ENCODE data around the gene MCTP1.

MCTP1 gene

GRCh38 chr5:94796586-94796985 lies 488.3 kb downstream of the MCTP1 start:
- H3K36me3 ChIP-seq (ENCODE audit: control insufficient read depth in 1 of 2, insufficient read depth in 2 of 2, low read depth in 1 of 2, low read length in 2 of 2): peaks cover 0 to 7% of the 10 kb centered on the region in 2 experiments
- H3K9ac ChIP-seq (ENCODE audit: low read length): no peak overlapping the region
- no peak overlapping the region for H2BK15ac ChIP-seq (ENCODE audit: low read depth, poor library complexity, severe bottlenecking)
- no peak overlapping the region for H2AK5ac ChIP-seq (ENCODE audit: low read length, severe bottlenecking)
- no peak overlapping the region for H2BK5ac ChIP-seq (ENCODE audit: low read depth, low read length, poor library complexity, severe bottlenecking)
- no peak overlapping the region for H3K23ac ChIP-seq (ENCODE audit: low read length in 2 of 2)
- no peak overlapping the region for H3K4me2 ChIP-seq (ENCODE audit: low read length, poor library complexity, severe bottlenecking)
- H2AFZ ChIP-seq (ENCODE audit: low read depth, low read length): no peak overlapping the region
- no peak overlapping the region for H3K27ac ChIP-seq (ENCODE audit: low read length, poor library complexity, severe bottlenecking)
- no peak overlapping the region for H3K4ac ChIP-seq (ENCODE audit: low read depth in 1 of 2, low read length in 2 of 2)
- 76% methylated on average over 3 of the region's 3 CpGs for WGBS
- no peak overlapping the region for H4K8ac ChIP-seq (ENCODE audit: low read length)
- H3K9me3 ChIP-seq (ENCODE audit: control insufficient read depth, low read length): no peaks in the 10 kb centered on the region
- no peak overlapping the region for H3K4me3 ChIP-seq (ENCODE audit: insufficient read depth in 1 of 2, low read depth in 1 of 2, low read length in 2 of 2)
- DNase-seq: no peak
- H3K27me3 ChIP-seq (ENCODE audit: control insufficient read depth in 1 of 2, insufficient read depth in 1 of 2, low read length in 2 of 2): no peaks in the 10 kb centered on the region
- no peak overlapping the region for H3K18ac ChIP-seq (ENCODE audit: low read depth in 1 of 2, low read length in 2 of 2)
- H3K14ac ChIP-seq (ENCODE audit: low read length in 2 of 2): no peak overlapping the region
- H2BK12ac ChIP-seq (ENCODE audit: low read length in 2 of 2): no peak overlapping the region
- H3K79me1 ChIP-seq (replicated peaks; ENCODE audit: low read length, poor library complexity, severe bottlenecking): no peaks in the 10 kb centered on the region
- H2BK120ac ChIP-seq (ENCODE audit: low read depth, low read length): no peak overlapping the region
- H3K4me1 ChIP-seq (ENCODE audit: control insufficient read depth, insufficient read depth, low read depth, low read length): no peaks in the 10 kb centered on the region
- no peak overlapping the region for H4K91ac ChIP-seq (ENCODE audit: low read length)

- Histone ChIP-seq H3K4me2 (ENCODE audit: low read length, poor library complexity, severe bottlenecking) (no peak overlapping the region), H2BK5ac (ENCODE audit: low read depth, low read length, poor library complexity, severe bottlenecking) (no peak overlapping the region), H3K14ac (ENCODE audit: low read length in 2 of 2) (no peak overlapping the region), H3K36me3 (ENCODE audit: control insufficient read depth in 1 of 2, insufficient read depth in 2 of 2, low read depth in 1 of 2, low read length in 2 of 2) (peaks cover 0 to 9% of the 10 kb centered on the region in 2 experiments), H3K4ac (ENCODE audit: low read depth in 1 of 2, low read length in 2 of 2) (no peak overlapping the region), H3K9me3 (ENCODE audit: control insufficient read depth, low read length) (no peaks in the 10 kb centered on the region), H2AK5ac (ENCODE audit: low read length, severe bottlenecking) (no peak overlapping the region), H2BK15ac (ENCODE audit: low read depth, poor library complexity, severe bottlenecking) (no peak overlapping the region), H3K4me1 (ENCODE audit: control insufficient read depth, insufficient read depth, low read depth, low read length) (no peaks in the 10 kb centered on the region), H3K18ac (ENCODE audit: low read depth in 1 of 2, low read length in 2 of 2) (no peak overlapping the region), H4K8ac (ENCODE audit: low read length) (no peak overlapping the region), H3K9ac (ENCODE audit: low read length) (peak overlapping the region; percentile 76), H3K27me3 (ENCODE audit: control insufficient read depth in 1 of 2, insufficient read depth in 1 of 2, low read length in 2 of 2) (no peaks in the 10 kb centered on the region), H2AFZ (ENCODE audit: low read depth, low read length) (no peak overlapping the region), H3K23ac (ENCODE audit: low read length in 2 of 2) (no peak overlapping the region), H2BK12ac (ENCODE audit: low read length in 2 of 2) (no peak overlapping the region), H3K27ac (ENCODE audit: low read length, poor library complexity, severe bottlenecking) (peak overlapping the region; percentile 31), H3K4me3 (ENCODE audit: insufficient read depth in 1 of 2, low read depth in 1 of 2, low read length in 2 of 2) (peak overlapping the region in 1 of 2 experiments; percentile 22), H4K91ac (ENCODE audit: low read length) (no peak overlapping the region), H3K79me1 (replicated peaks; ENCODE audit: low read length, poor library complexity, severe bottlenecking) (no peaks in the 10 kb centered on the region), H2BK120ac (ENCODE audit: low read depth, low read length) (no peak overlapping the region)
- peak; percentile 90 for DNase-seq
Observed at GRCh38 chr5:94793816-94794198, 491.1 kb downstream of the MCTP1 start.

- WGBS: 23% methylated on average over 3 of the region's 4 CpGs
- no peaks in the 10 kb centered on the region for H3K9me3 ChIP-seq (ENCODE audit: control insufficient read depth, low read length)
- H2BK15ac ChIP-seq (ENCODE audit: low read depth, poor library complexity, severe bottlenecking): no peak overlapping the region
- no peak overlapping the region for H4K8ac ChIP-seq (ENCODE audit: low read length)
- no peak overlapping the region for H2BK5ac ChIP-seq (ENCODE audit: low read depth, low read length, poor library complexity, severe bottlenecking)
- no peaks in the 10 kb centered on the region for H3K79me1 ChIP-seq (replicated peaks; ENCODE audit: low read length, poor library complexity, severe bottlenecking)
- H3K27ac ChIP-seq (ENCODE audit: low read length, poor library complexity, severe bottlenecking): peak overlapping the region; percentile 31
- H3K14ac ChIP-seq (ENCODE audit: low read length in 2 of 2): no peak overlapping the region
- no peak overlapping the region for H3K4ac ChIP-seq (ENCODE audit: low read depth in 1 of 2, low read length in 2 of 2)
- H3K4me2 ChIP-seq (ENCODE audit: low read length, poor library complexity, severe bottlenecking): no peak overlapping the region
- H2BK12ac ChIP-seq (ENCODE audit: low read length in 2 of 2): no peak overlapping the region
- no peaks in the 10 kb centered on the region for H3K4me1 ChIP-seq (ENCODE audit: control insufficient read depth, insufficient read depth, low read depth, low read length)
- H3K9ac ChIP-seq (ENCODE audit: low read length): peak overlapping the region; percentile 76
- peak; percentile 99 for DNase-seq
- H3K18ac ChIP-seq (ENCODE audit: low read depth in 1 of 2, low read length in 2 of 2): no peak overlapping the region
- no peak overlapping the region for H4K91ac ChIP-seq (ENCODE audit: low read length)
- peak overlapping the region in 1 of 2 experiments; percentile 22 for H3K4me3 ChIP-seq (ENCODE audit: insufficient read depth in 1 of 2, low read depth in 1 of 2, low read length in 2 of 2)
- H3K36me3 ChIP-seq (ENCODE audit: control insufficient read depth in 1 of 2, insufficient read depth in 2 of 2, low read depth in 1 of 2, low read length in 2 of 2): peaks cover 0 to 9% of the 10 kb centered on the region in 2 experiments
- H3K23ac ChIP-seq (ENCODE audit: low read length in 2 of 2): no peak overlapping the region
- H2BK120ac ChIP-seq (ENCODE audit: low read depth, low read length): no peak overlapping the region
- no peak overlapping the region for H2AFZ ChIP-seq (ENCODE audit: low read depth, low read length)
- H2AK5ac ChIP-seq (ENCODE audit: low read length, severe bottlenecking): no peak overlapping the region
- no peaks in the 10 kb centered on the region for H3K27me3 ChIP-seq (ENCODE audit: control insufficient read depth in 1 of 2, insufficient read depth in 1 of 2, low read length in 2 of 2)
Observed at GRCh38 chr5:94793113-94793815, 491.6 kb downstream of the MCTP1 start.

- 81% methylated on average over 7 of the region's 7 CpGs for WGBS
- Histone ChIP-seq H3K27ac (ENCODE audit: low read length, poor library complexity, severe bottlenecking) (no peak overlapping the region), H3K18ac (ENCODE audit: low read depth in 1 of 2, low read length in 2 of 2) (peak overlapping the region; percentile 34 to 67), H3K36me3 (ENCODE audit: control insufficient read depth in 1 of 2, insufficient read depth in 2 of 2, low read depth in 1 of 2, low read length in 2 of 2) (peaks cover 0 to 9% of the 10 kb centered on the region in 2 experiments), H3K4ac (ENCODE audit: low read depth in 1 of 2, low read length in 2 of 2) (peak overlapping the region in 1 of 2 experiments; percentile 29), H3K4me1 (ENCODE audit: control insufficient read depth, insufficient read depth, low read depth, low read length) (no peaks in the 10 kb centered on the region), H3K4me2 (ENCODE audit: low read length, poor library complexity, severe bottlenecking) (no peak overlapping the region), H2BK5ac (ENCODE audit: low read depth, low read length, poor library complexity, severe bottlenecking) (no peak overlapping the region), H3K9ac (ENCODE audit: low read length) (no peak overlapping the region), H3K4me3 (ENCODE audit: insufficient read depth in 1 of 2, low read depth in 1 of 2, low read length in 2 of 2) (no peak overlapping the region), H4K8ac (ENCODE audit: low read length) (peak overlapping the region; percentile 52), H3K79me1 (replicated peaks; ENCODE audit: low read length, poor library complexity, severe bottlenecking) (no peaks in the 10 kb centered on the region), H2BK120ac (ENCODE audit: low read depth, low read length) (no peak overlapping the region), H2BK15ac (ENCODE audit: low read depth, poor library complexity, severe bottlenecking) (no peak overlapping the region), H3K27me3 (ENCODE audit: control insufficient read depth in 1 of 2, insufficient read depth in 1 of 2, low read length in 2 of 2) (no peaks in the 10 kb centered on the region), H3K14ac (ENCODE audit: low read length in 2 of 2) (peak overlapping the region in 1 of 2 experiments; percentile 12), H4K91ac (ENCODE audit: low read length) (peak overlapping the region; percentile 73), H2BK12ac (ENCODE audit: low read length in 2 of 2) (peak overlapping the region in 1 of 2 experiments; percentile 7), H3K23ac (ENCODE audit: low read length in 2 of 2) (no peak overlapping the region), H2AK5ac (ENCODE audit: low read length, severe bottlenecking) (no peak overlapping the region), H2AFZ (ENCODE audit: low read depth, low read length) (no peak overlapping the region), H3K9me3 (ENCODE audit: control insufficient read depth, low read length) (no peaks in the 10 kb centered on the region)
- DNase-seq: no peak
Observed at GRCh38 chr5:94791829-94792228, 493.1 kb downstream of the MCTP1 start.

All from mesenchymal stem cell (in vitro differentiated cells and primary cell).